HEK293 (cell line): ENCODE data around the gene TBCA.

Experiments used
- CTCF ChIA-PET: fragments of 350-600 bp; formaldehyde crosslinking; extraction: SDS; loops from one replicate; lab custom pipeline; 2021; ENCODE audit warnings: antibody characterized with exemption; lab: Yijun Ruan, JAX
- POLR2A ChIA-PET: fragments of 300-600 bp; formaldehyde crosslinking; extraction: SDS; loops from one replicate; lab custom pipeline; 2020; ENCODE audit warnings: antibody characterized with exemption, inconsistent platforms; lab: Yijun Ruan, JAX
- H3K27ac ChIP-seq: fragments of 200-500 bp; sonication (Bioruptor generic); 2 replicates; pipeline ENCODE4 v1.5.1; 2014; ENCODE audit warnings: low read depth, low read length, control low read depth, inconsistent platforms; ENCODE audit errors: extremely low read depth
- H3K36me3 ChIP-seq, 2 experiments: fragments of 200-500 bp in 1 of 2; sonication (Bioruptor generic) in 1 of 2; 1 replicate in 1 of 2; 2 replicates in 1 of 2; pipeline ENCODE4 v1.5.1; 2014 to 2017; ENCODE audit warnings: inconsistent platforms in 2 of 2, low read length in 2 of 2; ENCODE audit not compliant: control insufficient read depth in 2 of 2, insufficient read depth in 1 of 2
- H3K4me1 ChIP-seq: fragments of 200-500 bp; sonication (Bioruptor generic); 2 replicates; pipeline ENCODE4 v1.5.1; 2014; ENCODE audit warnings: mild to moderate bottlenecking, low read length, inconsistent platforms; ENCODE audit not compliant: control insufficient read depth, insufficient read depth
- H3K4me3 ChIP-seq: 2 replicates; pipeline ENCODE4 v1.5.1; 2011; ENCODE audit warnings: low read depth, mild to moderate bottlenecking, control low read depth, low read length, moderate library complexity
- H3K9me3 ChIP-seq: fragments of 200-500 bp; sonication (Bioruptor generic); 2 replicates; pipeline ENCODE4 v1.5.1; 2014; ENCODE audit warnings: low read depth, low read length, inconsistent platforms; ENCODE audit not compliant: control insufficient read depth, insufficient read depth
- ATF2 ChIP-seq: fragments of 450-650 bp; formaldehyde crosslinking; IDR thresholded peaks from 2 replicates; pipeline ENCODE4 v1.5.1; 2016; ENCODE audit warnings: missing biosample characterization, missing genetic modification characterization, low read depth
- HOXC10 ChIP-seq: sonication (generic); formaldehyde crosslinking; IDR thresholded peaks from 2 replicates; pipeline ENCODE4 v1.8.1; 2023; ENCODE audit warnings: mild to moderate bottlenecking, missing genetic modification reagents
- KLF8 ChIP-seq: fragments of 450-650 bp; formaldehyde crosslinking; IDR thresholded peaks from 2 replicates; pipeline ENCODE4 v1.5.1; 2016; ENCODE audit warnings: missing biosample characterization, missing genetic modification characterization
- OVOL3 ChIP-seq: fragments of 450-650 bp; formaldehyde crosslinking; IDR thresholded peaks from 2 replicates; pipeline ENCODE4 v1.5.1; 2016; ENCODE audit warnings: missing biosample characterization, missing genetic modification characterization
- RBAK ChIP-seq: fragments of 450-650 bp; formaldehyde crosslinking; IDR thresholded peaks from 2 replicates; pipeline ENCODE4 v1.5.1; 2016; ENCODE audit warnings: missing biosample characterization, missing genetic modification characterization
- SETDB1 ChIP-seq: IDR thresholded peaks from one replicate; pipeline ENCODE4 v1.6.1; 2017; ENCODE audit warnings: mild to moderate bottlenecking, low read length, moderate library complexity, mixed read lengths; ENCODE audit not compliant: insufficient read length
- ZNF132 ChIP-seq: fragments of 450-650 bp; formaldehyde crosslinking; IDR thresholded peaks from 2 replicates; pipeline ENCODE4 v1.5.1; 2017; ENCODE audit warnings: missing biosample characterization, missing genetic modification characterization, borderline replicate concordance
- ZNF140 ChIP-seq: fragments of 450-650 bp; formaldehyde crosslinking; IDR thresholded peaks from 2 replicates; pipeline ENCODE4 v1.5.1; 2016; ENCODE audit warnings: missing biosample characterization, missing genetic modification characterization
- ZNF169 ChIP-seq: fragments of 450-650 bp; formaldehyde crosslinking; IDR thresholded peaks from 2 replicates; pipeline ENCODE4 v1.5.1; 2016; ENCODE audit warnings: missing biosample characterization, missing genetic modification characterization
- ZNF18 ChIP-seq: fragments of 450-650 bp; formaldehyde crosslinking; IDR thresholded peaks from 2 replicates; pipeline ENCODE4 v1.5.1; 2016; ENCODE audit warnings: missing biosample characterization, missing genetic modification characterization
- ZNF24 ChIP-seq: fragments of 450-650 bp; formaldehyde crosslinking; IDR thresholded peaks from 2 replicates; pipeline ENCODE4 v1.5.1; 2016; ENCODE audit warnings: missing biosample characterization, missing genetic modification characterization
- ZNF266 ChIP-seq: fragments of 450-650 bp; formaldehyde crosslinking; IDR thresholded peaks from 2 replicates; pipeline ENCODE4 v1.5.1; 2016; ENCODE audit warnings: missing biosample characterization, missing genetic modification characterization, low read depth
- ZNF341 ChIP-seq: fragments of 450-650 bp; formaldehyde crosslinking; IDR thresholded peaks from 2 replicates; pipeline ENCODE4; 2016; ENCODE audit warnings: low read depth, missing biosample characterization, missing genetic modification characterization
- ZNF561 ChIP-seq: fragments of 450-650 bp; IDR thresholded peaks from 2 replicates; pipeline ENCODE4 v1.5.1; 2018; ENCODE audit warnings: missing biosample characterization, missing genetic modification characterization, borderline replicate concordance
- ZNF701 ChIP-seq: fragments of 450-650 bp; formaldehyde crosslinking; IDR thresholded peaks from 2 replicates; pipeline ENCODE4 v1.5.1; 2016; ENCODE audit warnings: missing biosample characterization, missing genetic modification characterization
- ZNF830 ChIP-seq: fragments of 450-650 bp; IDR thresholded peaks from 2 replicates; pipeline ENCODE4 v1.5.0; 2018; ENCODE audit warnings: missing biosample characterization, missing genetic modification characterization, low read depth, mild to moderate bottlenecking, moderate library complexity
- TF ChIP-seq, protein P1 (sequence below): fragments of 450-650 bp; formaldehyde crosslinking; IDR thresholded peaks from 2 replicates; pipeline ENCODE4 v1.5.1; 2017; ENCODE audit warnings: missing biosample characterization, mild to moderate bottlenecking, missing genetic modification characterization, moderate library complexity
- TF ChIP-seq, protein P2 (sequence below): fragments of 450-650 bp; formaldehyde crosslinking; IDR thresholded peaks from 2 replicates; pipeline ENCODE4 v1.5.1; 2017; ENCODE audit warnings: missing biosample characterization, missing genetic modification characterization
- TF ChIP-seq, protein P3 (sequence below): fragments of 450-650 bp; formaldehyde crosslinking; IDR thresholded peaks from 2 replicates; pipeline ENCODE4 v1.5.1; 2017; ENCODE audit warnings: missing biosample characterization, missing genetic modification characterization

TBCA gene

GRCh38 chr5:77696120-77696519 is 80.0 kb downstream of the TBCA start:
- no peaks in the 10 kb centered on the region for H3K9me3 ChIP-seq
- no peak for TF ChIP-seq ZNF266 (tag by site-specific recombination)
- TF ChIP-seq, protein P1, sequence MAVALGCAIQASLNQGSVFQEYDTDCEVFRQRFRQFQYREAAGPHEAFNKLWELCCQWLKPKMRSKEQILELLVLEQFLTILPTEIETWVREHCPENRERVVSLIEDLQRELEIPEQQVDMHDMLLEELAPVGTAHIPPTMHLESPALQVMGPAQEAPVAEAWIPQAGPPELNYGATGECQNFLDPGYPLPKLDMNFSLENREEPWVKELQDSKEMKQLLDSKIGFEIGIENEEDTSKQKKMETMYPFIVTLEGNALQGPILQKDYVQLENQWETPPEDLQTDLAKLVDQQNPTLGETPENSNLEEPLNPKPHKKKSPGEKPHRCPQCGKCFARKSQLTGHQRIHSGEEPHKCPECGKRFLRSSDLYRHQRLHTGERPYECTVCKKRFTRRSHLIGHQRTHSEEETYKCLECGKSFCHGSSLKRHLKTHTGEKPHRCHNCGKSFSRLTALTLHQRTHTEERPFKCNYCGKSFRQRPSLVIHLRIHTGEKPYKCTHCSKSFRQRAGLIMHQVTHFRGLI (tag by site-specific recombination) = no peak
- TF ChIP-seq SETDB1 = peak; percentile 29
- no peak overlapping the region for H3K4me3 ChIP-seq
- peaks cover 33 to 38% of the 10 kb centered on the region in 2 experiments for H3K36me3 ChIP-seq
- no peak overlapping the region for H3K27ac ChIP-seq
- CTCF ChIA-PET = no interaction called here
- POLR2A ChIA-PET = no interaction called here
- peaks cover 2% of the 10 kb centered on the region; the same call in 1 of the 2 replicates for H3K4me1 ChIP-seq

DNA sequence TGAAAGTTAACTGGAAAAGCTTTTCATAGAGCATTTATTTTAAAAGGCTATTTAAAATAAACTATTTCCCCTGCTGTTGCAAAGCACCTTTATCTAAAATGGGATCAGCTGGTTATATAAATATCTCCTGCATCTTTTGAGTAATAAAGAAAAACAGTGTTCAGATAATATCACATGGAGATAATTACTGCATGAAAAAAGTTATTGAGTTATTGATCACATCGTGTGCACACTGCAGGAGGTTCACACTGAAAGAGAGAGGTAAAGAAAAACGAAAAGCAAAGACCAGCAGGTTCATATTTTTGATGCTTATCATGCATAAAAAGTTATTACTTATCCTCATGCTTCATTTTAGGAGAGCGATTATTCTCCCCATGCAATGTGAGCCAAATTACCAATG is 82.2 kb downstream of the TBCA start:
- ChIA-PET POLR2A (no interaction called here), CTCF (no interaction called here)
- TF ChIP-seq ZNF830 (tag by site-specific recombination) = no peak
- no peak for TF ChIP-seq ZNF24 (tag by site-specific recombination)
- TF ChIP-seq RBAK = no peak
- peak; percentile 63 for TF ChIP-seq ZNF18 (tag by site-specific recombination)
- no peak for TF ChIP-seq ZNF169 (tag by site-specific recombination)
- no peak for TF ChIP-seq ZNF140 (tag by site-specific recombination)
- no peak for TF ChIP-seq ZNF132
- TF ChIP-seq ZNF341 (tag by site-specific recombination) = no peak
- TF ChIP-seq OVOL3 (tag by site-specific recombination) = no peak
- TF ChIP-seq, protein P2, sequence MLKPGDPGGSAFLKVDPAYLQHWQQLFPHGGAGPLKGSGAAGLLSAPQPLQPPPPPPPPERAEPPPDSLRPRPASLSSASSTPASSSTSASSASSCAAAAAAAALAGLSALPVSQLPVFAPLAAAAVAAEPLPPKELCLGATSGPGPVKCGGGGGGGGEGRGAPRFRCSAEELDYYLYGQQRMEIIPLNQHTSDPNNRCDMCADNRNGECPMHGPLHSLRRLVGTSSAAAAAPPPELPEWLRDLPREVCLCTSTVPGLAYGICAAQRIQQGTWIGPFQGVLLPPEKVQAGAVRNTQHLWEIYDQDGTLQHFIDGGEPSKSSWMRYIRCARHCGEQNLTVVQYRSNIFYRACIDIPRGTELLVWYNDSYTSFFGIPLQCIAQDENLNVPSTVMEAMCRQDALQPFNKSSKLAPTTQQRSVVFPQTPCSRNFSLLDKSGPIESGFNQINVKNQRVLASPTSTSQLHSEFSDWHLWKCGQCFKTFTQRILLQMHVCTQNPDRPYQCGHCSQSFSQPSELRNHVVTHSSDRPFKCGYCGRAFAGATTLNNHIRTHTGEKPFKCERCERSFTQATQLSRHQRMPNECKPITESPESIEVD (tag by site-specific recombination) = peak; percentile 55
- no peak for TF ChIP-seq ZNF561 (tag by site-specific recombination)
- no peak for TF ChIP-seq KLF8 (tag by site-specific recombination)
- no peak for TF ChIP-seq HOXC10 (CRISPR knock-in tag)
- no peak for TF ChIP-seq ZNF701 (tag by site-specific recombination)
- Histone ChIP-seq H3K36me3 (peaks cover 43 to 47% of the 10 kb centered on the region in 2 experiments), H3K27ac (no peak overlapping the region), H3K4me3 (no peak overlapping the region), H3K9me3 (no peaks in the 10 kb centered on the region), H3K4me1 (peaks cover 2% of the 10 kb centered on the region; the same call in 1 of the 2 replicates)

DNA sequence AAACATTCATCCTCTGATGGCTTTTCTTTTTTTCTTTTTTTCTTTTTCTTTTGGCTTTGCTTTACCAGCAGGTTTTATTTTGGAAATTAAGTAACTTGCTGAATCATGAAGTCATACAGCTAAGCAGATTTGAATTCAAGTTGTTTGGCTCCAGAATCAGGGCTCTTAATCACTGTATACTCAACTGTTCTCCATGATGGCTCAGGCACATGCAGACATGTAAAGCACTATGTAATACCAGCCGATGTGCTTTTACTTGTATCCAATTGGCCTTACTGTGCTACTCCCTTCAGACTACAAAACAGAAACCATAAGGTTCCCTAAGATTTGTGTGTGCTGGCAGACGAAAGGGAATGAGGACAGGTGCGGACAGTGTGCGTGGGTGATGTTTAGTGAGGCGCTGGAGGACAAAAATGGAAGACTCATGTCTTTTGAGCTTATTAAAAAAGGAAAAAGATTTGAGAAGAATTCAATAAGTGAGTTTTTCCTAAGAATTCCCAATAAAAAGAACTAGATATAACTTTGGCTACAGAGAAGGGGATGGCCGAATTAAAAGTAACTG is 92.9 kb downstream of the TBCA start:
- Histone ChIP-seq H3K36me3 (peaks cover 0 to 4% of the 10 kb centered on the region in 2 experiments; a peak in 2 of 3 replicates), H3K27ac (no peak overlapping the region), H3K4me3 (no peak overlapping the region), H3K4me1 (no peaks in the 10 kb centered on the region), H3K9me3 (no peaks in the 10 kb centered on the region)
- TF ChIP-seq, protein P3, sequence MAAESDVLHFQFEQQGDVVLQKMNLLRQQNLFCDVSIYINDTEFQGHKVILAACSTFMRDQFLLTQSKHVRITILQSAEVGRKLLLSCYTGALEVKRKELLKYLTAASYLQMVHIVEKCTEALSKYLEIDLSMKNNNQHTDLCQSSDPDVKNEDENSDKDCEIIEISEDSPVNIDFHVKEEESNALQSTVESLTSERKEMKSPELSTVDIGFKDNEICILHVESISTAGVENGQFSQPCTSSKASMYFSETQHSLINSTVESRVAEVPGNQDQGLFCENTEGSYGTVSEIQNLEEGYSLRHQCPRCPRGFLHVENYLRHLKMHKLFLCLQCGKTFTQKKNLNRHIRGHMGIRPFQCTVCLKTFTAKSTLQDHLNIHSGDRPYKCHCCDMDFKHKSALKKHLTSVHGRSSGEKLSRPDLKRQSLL (tag by site-specific recombination) = peak; percentile 87; the same call in 1 of the 2 replicates
- no peak for TF ChIP-seq ATF2 (tag by site-specific recombination)
- POLR2A ChIA-PET = no interaction called here
- CTCF ChIA-PET = interaction anchor here (0.5 kb wide), 1 partner anchor 702 kb away, joined by 3 read pairs; no protein-coding TSS in a partner anchor
